IPS-20b (cell line): ENCODE data around the gene TBC1D13.
"Not testable (repeated sequence)": the region's sequence is repeated elsewhere in the genome, so short reads cannot be mapped to it uniquely, and the experiment has no call there.

Experiments used
- H3K27ac ChIP-seq: one replicate; pipeline ENCODE4 v1.5.1; 2013; ENCODE audit warnings: low read length
- H3K27me3 ChIP-seq: 2 replicates; pipeline ENCODE4 v1.6.1; 2013; ENCODE audit warnings: mild to moderate bottlenecking, low read length, inconsistent platforms; ENCODE audit not compliant: insufficient read depth
- H3K36me3 ChIP-seq: 2 replicates; pipeline ENCODE4 v1.6.1; 2013; ENCODE audit warnings: low read depth, mild to moderate bottlenecking, inconsistent platforms, low read length, moderate library complexity; ENCODE audit not compliant: insufficient read depth
- H3K4me1 ChIP-seq: 2 replicates; pipeline ENCODE4 v1.6.1; 2013; ENCODE audit warnings: mild to moderate bottlenecking, control low read depth, inconsistent platforms, low read length, moderate library complexity; ENCODE audit not compliant: insufficient read depth
- H3K4me3 ChIP-seq: 2 replicates; pipeline ENCODE4 v1.5.1; 2013; ENCODE audit warnings: mild to moderate bottlenecking, low read length, inconsistent platforms
- H3K9ac ChIP-seq: 2 replicates; pipeline ENCODE4 v1.6.1; 2013; ENCODE audit warnings: low read depth, mild to moderate bottlenecking, inconsistent platforms, low read length, moderate library complexity
- H3K9me3 ChIP-seq: 2 replicates; pipeline ENCODE4 v1.6.1; 2013; ENCODE audit warnings: mild to moderate bottlenecking, low read depth, low read length, inconsistent platforms; ENCODE audit not compliant: insufficient read depth

Gene TBC1D13

GRCh38 chr9:128770286-128771030, 16.6 kb upstream of the TBC1D13 start:
- Histone ChIP-seq H3K27me3 (no peaks in the 10 kb centered on the region), H3K9ac (peak overlapping the region; percentile 91; the same call in 1 of the 2 replicates), H3K4me1 (peaks cover 3% of the 10 kb centered on the region; the same call in 1 of the 2 replicates), H3K27ac (no peak overlapping the region), H3K36me3 (no peaks in the 10 kb centered on the region), H3K9me3 (no peaks in the 10 kb centered on the region), H3K4me3 (peak overlapping the region; percentile 95)

DNA sequence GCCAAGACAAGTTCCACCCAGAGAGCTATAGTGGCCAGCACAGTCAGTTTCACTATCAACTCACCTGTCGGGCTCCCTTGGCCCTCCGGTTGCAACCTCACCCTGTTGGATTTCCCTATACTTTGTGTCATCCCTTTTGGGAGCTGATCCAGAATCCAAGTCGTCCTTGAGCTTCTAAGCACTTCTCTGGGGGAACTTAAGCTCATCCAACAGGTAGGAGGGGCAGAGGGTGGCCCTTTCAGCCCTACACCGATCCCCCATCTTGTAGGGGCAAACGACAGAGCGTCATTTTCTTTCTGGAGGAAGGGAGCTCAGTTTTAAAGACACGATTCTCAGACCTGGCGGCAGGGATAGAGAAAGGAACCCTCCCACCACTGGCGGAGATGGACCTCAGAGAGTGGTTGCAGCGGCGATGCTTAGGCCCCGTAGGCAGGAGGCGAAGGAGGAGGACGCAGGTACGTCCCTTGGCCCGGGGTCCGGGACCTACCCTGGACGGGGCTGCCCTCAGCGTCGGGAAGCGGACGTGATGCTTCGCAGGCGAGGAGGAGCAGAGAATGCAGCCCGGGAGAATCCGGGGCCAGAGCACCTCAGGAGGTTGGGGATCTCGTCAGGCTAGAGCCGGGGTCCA, 15.8 kb upstream of the TBC1D13 start:
- H3K9me3 ChIP-seq = no peaks in the 10 kb centered on the region
- peaks cover 3% of the 10 kb centered on the region; the same call in 1 of the 2 replicates for H3K4me1 ChIP-seq
- no peaks in the 10 kb centered on the region for H3K27me3 ChIP-seq
- no peaks in the 10 kb centered on the region for H3K36me3 ChIP-seq
- peak overlapping the region; percentile 95 for H3K4me3 ChIP-seq
- peak overlapping the region; percentile 91 for H3K9ac ChIP-seq
- peak overlapping the region; percentile 86 for H3K27ac ChIP-seq

- H3K9me3 ChIP-seq = no peaks in the 10 kb centered on the region
- H3K4me3 ChIP-seq = peak within 1 kb of the TSS; percentile 95
- H3K36me3 ChIP-seq = no peaks in the 10 kb centered on the region
- peak within 1 kb of the TSS; percentile 93 for H3K27ac ChIP-seq
- H3K9ac ChIP-seq = peak within 1 kb of the TSS; percentile 91
- H3K27me3 ChIP-seq = no peaks in the 10 kb centered on the region
- H3K4me1 ChIP-seq = peaks cover 3% of the 10 kb centered on the region; the same call in 1 of the 2 replicates
Measured at GRCh38 chr9:128771745-128772519, 15.1 kb upstream of the TBC1D13 start, which contains the start of gene ZER1. Gene ZER1 (minus strand): TSS chr9:128771927. CDS start chr9:128755565, 16,362 bp downstream.

DNA sequence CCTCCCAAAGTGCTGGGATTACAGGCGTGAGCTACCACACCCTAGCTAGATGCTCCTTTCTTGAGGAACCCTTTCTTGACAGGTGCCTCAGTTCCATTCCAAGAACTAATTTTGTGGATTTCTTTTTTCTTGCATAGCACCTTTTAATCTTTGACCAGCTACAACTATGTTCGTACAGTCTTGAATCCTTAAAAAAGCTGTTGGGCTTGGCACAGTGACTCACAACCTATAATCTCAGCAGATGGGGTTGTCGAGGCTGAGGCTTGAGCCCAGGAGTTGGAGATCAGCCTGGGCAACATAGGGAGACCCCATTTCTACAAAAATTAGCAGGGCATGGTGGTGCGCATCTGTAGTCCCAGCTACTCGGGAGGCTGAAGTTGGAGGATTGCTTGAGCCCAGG, 14.0 kb upstream of the TBC1D13 start:
- Histone ChIP-seq H3K27me3 (no peaks in the 10 kb centered on the region), H3K9ac (no peak overlapping the region), H3K27ac (no peak overlapping the region), H3K36me3 (no peaks in the 10 kb centered on the region), H3K4me1 (peaks cover 3% of the 10 kb centered on the region; the same call in 1 of the 2 replicates), H3K9me3 (no peaks in the 10 kb centered on the region), H3K4me3 (no peak overlapping the region)

DNA sequence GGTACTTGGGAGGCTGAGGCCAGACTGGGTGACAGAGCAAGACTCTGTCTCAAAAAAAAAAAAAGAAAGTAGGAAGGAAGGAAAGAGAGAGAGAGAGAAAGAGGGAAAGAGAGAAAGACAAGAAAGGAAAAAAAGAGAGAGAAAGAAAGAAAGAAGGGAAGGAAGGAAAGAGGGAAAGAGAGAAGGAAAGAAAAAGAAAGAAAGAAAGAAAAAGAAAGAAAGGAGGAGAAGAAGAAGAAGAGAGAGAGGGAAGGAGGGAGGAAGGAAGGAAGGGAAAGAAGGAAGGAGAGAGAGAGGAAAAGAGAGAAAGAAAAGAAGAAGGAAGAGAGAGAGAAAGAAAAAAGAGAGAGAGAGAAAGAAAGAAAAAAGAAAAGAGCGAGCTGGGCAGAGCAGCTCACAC, 12.2 kb upstream of the TBC1D13 start:
- Histone ChIP-seq H3K36me3 (no peaks in the 10 kb centered on the region), H3K27me3 (no peaks in the 10 kb centered on the region), H3K9ac (no peak overlapping the region), H3K4me3 (no peak overlapping the region), H3K9me3 (no peaks in the 10 kb centered on the region), H3K4me1 (peaks cover 3% of the 10 kb centered on the region; the same call in 1 of the 2 replicates), H3K27ac (no peak overlapping the region)

DNA sequence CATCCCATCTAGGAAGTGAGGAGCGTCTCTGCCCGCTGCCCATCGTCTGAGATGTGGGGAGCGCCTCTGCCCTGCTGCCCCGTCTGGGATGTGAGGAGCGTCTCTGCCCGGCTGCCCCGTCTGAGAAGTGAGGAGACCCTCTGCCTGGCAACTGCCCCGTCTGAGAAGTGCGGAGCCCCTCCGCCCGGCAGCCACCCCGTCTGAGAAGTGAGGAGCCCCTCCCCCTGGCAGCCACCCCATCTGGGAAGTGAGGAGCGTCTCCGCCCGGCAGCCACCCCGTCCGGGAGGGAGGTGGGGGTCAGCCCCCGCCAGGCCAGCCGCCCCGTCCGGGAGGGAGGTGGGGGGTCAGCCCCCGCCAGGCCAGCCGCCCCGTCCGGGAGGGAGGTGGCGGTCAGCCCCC, 7.0 kb upstream of the TBC1D13 start:
- H3K4me3 ChIP-seq, H3K27me3 ChIP-seq, H3K36me3 ChIP-seq, H3K4me1 ChIP-seq, H3K27ac ChIP-seq, H3K9ac ChIP-seq, H3K9me3 ChIP-seq: not testable (repeated sequence)

DNA sequence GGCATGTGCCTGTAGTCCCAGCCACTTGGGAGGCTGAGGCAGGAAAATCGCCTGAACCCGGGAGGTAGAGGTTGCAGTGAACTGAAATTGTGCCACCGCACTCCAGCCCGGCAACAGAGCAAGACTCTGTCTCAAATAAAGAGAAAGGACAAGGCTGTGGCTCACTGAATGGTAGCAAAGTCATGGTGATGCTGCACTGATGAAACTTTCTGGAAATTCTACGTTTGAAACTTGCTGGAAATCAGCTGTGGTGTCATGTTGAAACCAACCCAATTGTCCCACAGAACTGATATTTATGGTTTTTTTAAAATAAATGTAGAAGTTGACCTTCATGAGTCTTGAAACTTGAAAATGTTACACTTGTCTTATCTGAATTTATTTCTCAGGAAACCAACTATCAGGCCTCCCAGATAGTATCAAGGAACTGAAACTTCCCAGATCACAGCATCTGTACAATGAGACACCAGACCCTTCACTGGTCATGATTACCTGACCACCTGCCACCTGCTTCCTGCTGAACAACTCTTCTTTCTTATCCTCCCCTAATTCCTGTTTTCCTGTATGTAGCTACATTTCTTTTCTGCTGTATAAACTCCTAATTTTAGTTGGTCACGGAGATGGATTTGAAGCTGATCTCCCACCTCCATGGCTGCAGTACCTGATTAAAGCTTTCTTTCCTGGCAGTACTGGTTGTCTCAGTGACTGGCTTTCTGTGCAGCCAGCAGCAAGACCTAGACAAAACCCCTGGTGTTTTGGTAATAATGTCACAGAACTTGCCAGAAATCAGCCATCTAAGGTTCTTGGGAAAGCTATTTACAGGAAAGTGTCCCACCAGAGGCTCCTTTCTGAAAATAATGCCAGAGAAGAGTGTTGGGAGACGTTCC, 5.6 kb upstream of the TBC1D13 start:
- H3K4me3 ChIP-seq = no peak overlapping the region

GRCh38 chr9:128782669-128783068, 4.4 kb upstream of the TBC1D13 start:
- Histone ChIP-seq H3K4me3 (no peak overlapping the region), H3K9ac (no peak overlapping the region), H3K4me1 (0 out of 2 replicates have a peak, but pooled peaks cover under 1% of the 10 kb centered on the region), H3K27ac (no peak overlapping the region), H3K36me3 (no peaks in the 10 kb centered on the region), H3K27me3 (no peaks in the 10 kb centered on the region), H3K9me3 (no peaks in the 10 kb centered on the region; the same call in 1 of the 2 replicates)

More for the DNA sequence above, 5.6 kb upstream of the TBC1D13 start:
- no peak overlapping the region for H3K27ac ChIP-seq
- no peaks in the 10 kb centered on the region for H3K36me3 ChIP-seq
- no peaks in the 10 kb centered on the region for H3K27me3 ChIP-seq
- H3K9me3 ChIP-seq = no peaks in the 10 kb centered on the region; the same call in 1 of the 2 replicates
- H3K9ac ChIP-seq = no peak overlapping the region
- no peaks in the 10 kb centered on the region for H3K4me1 ChIP-seq

DNA sequence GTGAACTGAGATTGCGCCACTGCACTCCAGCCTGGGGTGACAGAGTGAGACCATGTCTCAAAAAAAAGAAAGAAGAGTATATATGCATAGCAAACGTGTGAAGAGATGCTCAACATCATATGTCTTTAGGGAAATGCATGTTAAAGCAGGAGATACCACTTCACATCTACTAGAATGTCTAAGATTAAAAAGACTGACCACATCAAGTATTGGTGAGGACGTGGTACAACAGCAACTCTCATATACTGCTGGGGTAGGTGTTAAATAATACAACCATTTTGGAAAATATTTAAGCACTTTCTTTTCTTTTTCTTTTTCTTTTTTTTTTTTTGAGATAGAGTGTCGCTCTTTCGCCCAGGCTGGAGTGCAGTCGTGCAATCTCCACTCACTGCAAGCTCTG, 1.6 kb upstream of the TBC1D13 start:
- Histone ChIP-seq H3K4me1 (peaks cover 3% of the 10 kb centered on the region; the same call in 1 of the 2 replicates), H3K27me3 (no peaks in the 10 kb centered on the region), H3K9me3 (no peaks in the 10 kb centered on the region; the same call in 1 of the 2 replicates), H3K9ac (no peak overlapping the region), H3K36me3 (no peaks in the 10 kb centered on the region), H3K4me3 (no peak overlapping the region), H3K27ac (no peak overlapping the region)

DNA sequence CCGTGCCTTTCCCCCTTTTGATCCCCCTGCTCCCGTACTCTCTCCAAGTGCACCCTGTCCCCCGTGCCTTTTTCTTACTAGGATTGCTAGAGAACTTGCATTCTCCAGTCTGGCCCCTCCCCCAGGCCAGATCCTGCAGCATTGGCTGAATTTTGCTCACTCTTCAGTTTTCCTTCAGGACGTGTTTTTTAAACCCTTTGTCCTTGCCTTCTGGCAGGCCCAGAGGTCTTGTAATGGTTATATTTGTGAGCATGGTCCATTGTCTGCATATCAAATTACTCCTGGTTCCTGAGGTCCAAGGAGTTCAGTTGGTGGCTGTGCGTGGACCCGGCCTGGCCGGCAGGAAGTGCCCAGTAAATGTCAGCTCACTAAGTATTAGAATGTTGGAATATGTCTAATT, 606 bp downstream of the TBC1D13 start:
- peak overlapping the region; percentile 72 for H3K4me3 ChIP-seq

More for the DNA sequence above, 606 bp downstream of the TBC1D13 start:
- Histone ChIP-seq H3K27ac (no peak overlapping the region), H3K9me3 (no peaks in the 10 kb centered on the region), H3K27me3 (no peaks in the 10 kb centered on the region), H3K4me1 (peaks cover 3% of the 10 kb centered on the region; the same call in 1 of the 2 replicates), H3K36me3 (peaks cover 20% of the 10 kb centered on the region), H3K9ac (peak overlapping the region; percentile 69; the same call in 1 of the 2 replicates)
